ENCODE measurements around the gene ELP2.

Gene ELP2

DNA sequence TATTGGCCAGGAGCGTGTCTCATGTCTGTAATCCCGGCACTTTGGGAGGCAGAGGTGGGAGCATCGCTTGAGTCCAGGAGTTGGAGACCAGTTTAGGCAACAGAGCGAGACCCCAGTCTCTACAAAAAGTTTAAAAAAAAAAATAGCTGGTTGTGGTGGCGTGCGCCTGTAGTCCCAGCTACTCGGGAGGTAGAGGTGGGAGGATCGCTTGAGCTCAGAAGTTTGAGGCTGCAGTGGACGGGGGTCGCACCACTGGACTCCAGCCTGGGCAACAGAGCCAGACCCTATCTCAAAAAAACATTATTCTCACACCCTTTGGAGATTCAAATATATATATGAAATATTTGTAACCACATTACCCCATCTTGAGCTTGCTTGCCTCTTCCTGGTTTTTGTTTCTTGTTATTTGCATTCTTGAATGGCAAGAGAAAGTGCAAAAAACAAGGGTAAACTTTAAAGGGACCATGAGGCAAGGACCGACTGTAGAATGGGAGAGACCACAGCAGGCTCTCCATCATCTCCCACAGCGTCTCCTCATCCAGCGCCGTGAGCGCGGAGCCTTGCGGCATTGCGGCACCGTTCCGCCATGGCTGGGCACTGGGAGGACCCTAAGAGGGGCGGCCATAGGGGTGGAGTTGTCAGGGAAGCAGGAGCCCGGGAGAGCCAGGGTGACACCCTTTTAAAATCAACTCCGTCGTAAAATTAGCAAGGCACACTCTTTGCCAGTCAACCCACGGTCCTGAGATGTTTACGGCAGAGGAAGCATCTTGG is 1.4 kb downstream of the ELP2 start:
- H3K4me3 ChIP-seq (ENCODE audit: low read length), result peak overlapping the region; percentile 99
- TF ChIP-seq, protein P1, sequence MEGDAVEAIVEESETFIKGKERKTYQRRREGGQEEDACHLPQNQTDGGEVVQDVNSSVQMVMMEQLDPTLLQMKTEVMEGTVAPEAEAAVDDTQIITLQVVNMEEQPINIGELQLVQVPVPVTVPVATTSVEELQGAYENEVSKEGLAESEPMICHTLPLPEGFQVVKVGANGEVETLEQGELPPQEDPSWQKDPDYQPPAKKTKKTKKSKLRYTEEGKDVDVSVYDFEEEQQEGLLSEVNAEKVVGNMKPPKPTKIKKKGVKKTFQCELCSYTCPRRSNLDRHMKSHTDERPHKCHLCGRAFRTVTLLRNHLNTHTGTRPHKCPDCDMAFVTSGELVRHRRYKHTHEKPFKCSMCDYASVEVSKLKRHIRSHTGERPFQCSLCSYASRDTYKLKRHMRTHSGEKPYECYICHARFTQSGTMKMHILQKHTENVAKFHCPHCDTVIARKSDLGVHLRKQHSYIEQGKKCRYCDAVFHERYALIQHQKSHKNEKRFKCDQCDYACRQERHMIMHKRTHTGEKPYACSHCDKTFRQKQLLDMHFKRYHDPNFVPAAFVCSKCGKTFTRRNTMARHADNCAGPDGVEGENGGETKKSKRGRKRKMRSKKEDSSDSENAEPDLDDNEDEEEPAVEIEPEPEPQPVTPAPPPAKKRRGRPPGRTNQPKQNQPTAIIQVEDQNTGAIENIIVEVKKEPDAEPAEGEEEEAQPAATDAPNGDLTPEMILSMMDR (conservative IDR thresholded peaks at IDR 0.05; ENCODE audit: low read length), result no peak
- no peak for DNase-seq (ENCODE audit: low read depth)

DNA sequence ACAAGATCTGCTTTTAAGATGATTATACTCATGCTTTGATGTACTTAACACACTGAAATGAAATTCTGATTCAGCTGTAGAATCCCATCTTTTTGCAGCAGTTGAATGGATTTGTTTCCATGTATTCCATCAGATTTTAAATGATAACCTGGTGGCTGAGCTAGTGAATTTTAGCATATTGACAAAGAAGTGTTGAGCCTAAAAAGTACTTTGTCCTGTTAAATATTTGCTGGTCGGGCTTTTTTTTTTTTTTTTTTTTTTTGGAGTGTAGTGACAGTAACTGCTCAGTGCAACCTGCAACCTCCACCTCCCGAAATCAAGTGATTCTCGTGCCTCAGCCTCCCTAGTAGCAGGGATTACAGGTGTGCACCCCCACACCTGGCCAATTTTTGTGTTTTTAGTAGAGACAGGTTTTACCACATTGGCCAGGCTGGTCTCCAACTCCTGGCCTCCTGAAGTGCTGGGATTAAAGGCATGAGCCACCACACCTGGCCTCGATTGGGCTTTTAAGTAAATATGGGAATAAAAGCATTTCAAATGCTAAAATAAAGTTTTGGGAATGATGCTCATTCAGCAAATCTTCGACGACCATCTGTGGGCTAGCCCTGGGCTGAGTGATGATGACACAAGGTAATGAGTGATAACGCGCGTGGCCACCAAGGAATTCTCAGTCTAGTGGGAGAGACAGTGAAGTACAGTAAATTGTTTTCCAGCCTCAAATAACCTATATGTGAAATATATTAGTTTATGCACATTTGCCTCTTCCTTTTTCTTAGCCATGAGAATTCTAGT is 2.2 kb downstream of the ELP2 start:
- DNase-seq (ENCODE audit: low read depth), result no peak
- TF ChIP-seq, protein P1 (conservative IDR thresholded peaks at IDR 0.05; ENCODE audit: low read length), result no peak
- peak overlapping the region; percentile 99 for H3K4me3 ChIP-seq (ENCODE audit: low read length)

DNA sequence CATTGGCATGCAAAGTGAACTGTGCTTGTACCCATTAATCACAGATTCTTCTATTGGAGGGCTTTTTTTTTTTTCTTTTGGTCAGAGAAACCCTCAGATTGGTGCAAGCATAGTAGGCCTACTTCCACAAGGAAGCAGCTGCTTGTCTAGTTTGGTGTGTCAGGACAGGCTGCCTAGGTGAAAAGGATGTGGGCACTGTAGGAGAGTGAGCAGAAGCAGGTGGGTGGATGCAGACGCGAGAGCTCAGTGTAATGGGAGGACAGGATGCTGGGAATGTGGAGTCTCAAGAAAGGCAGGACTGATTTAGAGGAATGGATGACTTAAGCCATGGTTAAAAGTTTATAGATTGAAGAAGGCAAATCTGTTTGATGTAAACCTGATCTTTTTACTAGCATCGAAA is 3.1 kb downstream of the ELP2 start:
- no peak for DNase-seq (ENCODE audit: low read depth)
- no peak overlapping the region for H3K4me3 ChIP-seq (ENCODE audit: low read length)
- TF ChIP-seq, protein P1 (conservative IDR thresholded peaks at IDR 0.05; ENCODE audit: low read length), result no peak

DNA sequence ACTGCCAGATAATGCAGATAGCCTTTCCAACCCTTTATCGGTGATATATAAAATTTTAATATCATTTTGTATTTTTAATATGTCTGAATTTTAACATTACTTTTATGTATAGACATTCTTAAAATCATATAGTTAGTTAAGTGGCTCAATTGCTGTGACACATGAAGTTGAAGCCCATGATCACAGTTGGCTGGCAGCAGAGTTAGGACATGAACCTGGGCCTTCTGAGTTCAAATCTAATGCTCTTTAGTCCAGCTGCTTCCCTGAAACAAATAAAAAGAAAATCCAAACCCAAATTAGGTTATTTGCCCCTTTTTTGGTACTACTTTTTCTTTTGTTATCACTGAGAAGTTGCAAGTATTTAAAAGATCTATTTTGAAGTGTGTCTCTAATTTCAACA is 5.6 kb downstream of the ELP2 start:
- DNase-seq (ENCODE audit: low read depth), result no peak
- TF ChIP-seq, protein P1 (conservative IDR thresholded peaks at IDR 0.05; ENCODE audit: low read length), result no peak
- H3K4me3 ChIP-seq (ENCODE audit: low read length), result no peak overlapping the region

DNA sequence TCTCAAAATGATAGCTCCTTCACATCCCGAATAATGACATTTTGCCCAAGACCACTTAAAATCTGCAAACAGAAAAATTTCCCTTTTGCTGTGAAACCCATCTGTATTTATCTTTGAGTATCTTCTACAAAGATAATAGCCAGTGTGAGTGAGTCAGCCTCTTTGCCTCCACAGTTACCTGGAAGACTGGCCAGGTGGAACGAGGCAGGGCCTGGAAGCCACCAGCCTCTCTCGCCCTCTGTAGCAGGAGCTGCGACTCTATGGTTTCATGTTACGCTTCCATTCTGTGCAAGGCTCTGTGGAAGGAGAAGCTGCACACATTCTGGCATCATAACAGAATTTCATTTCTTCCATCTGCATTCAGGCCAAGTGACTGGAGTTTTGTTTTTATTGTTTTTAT is 9.5 kb downstream of the ELP2 start:
- H3K4me3 ChIP-seq (ENCODE audit: low read length), result no peak overlapping the region
- no peak for DNase-seq (ENCODE audit: low read depth)
- TF ChIP-seq, protein P1 (conservative IDR thresholded peaks at IDR 0.05; ENCODE audit: low read length), result no peak

DNA sequence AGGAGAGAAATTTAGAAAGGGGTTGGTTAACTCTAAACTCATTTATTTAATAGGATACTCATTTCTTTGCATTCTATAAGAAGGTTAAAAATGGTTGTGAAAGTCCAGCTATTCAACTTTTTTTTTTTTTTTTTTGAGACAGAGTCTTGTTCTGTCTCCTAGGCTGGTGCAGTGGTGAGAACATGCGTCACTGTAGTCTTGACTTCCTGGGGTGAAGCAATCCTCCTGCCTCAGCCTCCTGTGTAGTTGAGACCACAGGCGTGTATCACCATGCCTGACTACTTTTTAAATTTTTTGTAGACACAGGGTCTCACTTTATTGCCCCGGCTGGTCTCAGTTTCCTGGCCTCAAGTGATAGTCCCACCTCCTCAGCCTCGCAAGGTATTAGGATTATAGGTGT is 11.9 kb downstream of the ELP2 start:
- TF ChIP-seq, protein P1 (conservative IDR thresholded peaks at IDR 0.05; ENCODE audit: low read length), result no peak
- no peak for DNase-seq (ENCODE audit: low read depth)
- no peak overlapping the region for H3K4me3 ChIP-seq (ENCODE audit: low read length)

DNA sequence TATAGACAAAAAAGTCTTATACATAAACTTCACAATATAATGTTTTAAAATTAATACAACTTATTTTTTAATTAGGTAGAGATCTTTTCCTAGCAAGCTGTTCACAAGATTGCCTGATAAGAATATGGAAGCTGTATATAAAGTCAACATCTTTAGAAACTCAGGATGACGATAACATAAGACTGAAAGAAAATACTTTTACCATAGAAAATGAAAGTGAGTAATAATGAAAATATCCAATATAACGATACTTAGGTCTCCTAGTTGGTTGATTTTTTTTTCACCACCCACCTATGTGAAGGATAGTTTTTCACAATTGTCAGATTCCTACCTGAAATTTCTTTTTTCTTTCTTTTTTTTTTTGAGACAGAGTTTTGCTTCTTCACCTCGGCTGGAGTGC is 13.1 kb downstream of the ELP2 start:
- H3K4me3 ChIP-seq (ENCODE audit: low read length), result no peak overlapping the region
- no peak for DNase-seq (ENCODE audit: low read depth)
- TF ChIP-seq, protein P1 (conservative IDR thresholded peaks at IDR 0.05; ENCODE audit: low read length), result no peak

All from AG10803 (cell line).